Measurements from ENCODE around the gene PARP2.

DNA sequence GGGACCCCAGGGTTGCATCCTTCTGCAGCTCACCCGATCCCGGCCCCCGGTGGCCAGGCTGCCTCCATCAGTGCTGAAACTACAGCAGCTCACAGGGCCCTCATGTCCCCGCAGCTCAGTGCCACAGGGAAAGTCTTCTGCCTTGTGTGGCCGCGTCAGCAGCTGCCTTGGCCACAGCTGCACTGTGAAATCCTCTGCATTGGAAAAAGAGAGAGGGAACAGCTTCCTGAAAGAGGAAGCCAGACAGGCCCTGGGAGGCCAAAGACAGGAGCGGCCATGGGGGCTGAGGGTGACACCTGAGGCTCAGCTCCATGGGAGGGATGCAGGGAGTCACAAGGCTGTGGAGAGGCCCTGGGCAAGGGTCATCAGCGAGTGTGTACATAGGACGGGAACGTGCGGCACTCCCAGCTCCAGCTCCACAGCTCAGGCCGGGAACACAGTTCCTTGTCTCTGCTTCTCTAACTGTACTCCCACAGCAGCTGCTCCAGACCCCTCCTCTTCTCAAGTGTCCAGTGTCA lies 32.7 kb downstream of the PARP2 start:
- no peak for TF ChIP-seq CTCF (IDR thresholded peaks at IDR 0.05; ENCODE audit: low read length)
- TF ChIP-seq EZH2 (optimal IDR thresholded peaks at IDR 0.05; ENCODE audit: low read depth, low read length): no peak
- TF ChIP-seq EZH2phosphoT487 (IDR thresholded peaks at IDR 0.05; ENCODE audit: low read length): no peak
